DND-41 (cell line): ENCODE data around the gene DOCK4.

Source experiments
- CTCF ChIP-seq: IDR thresholded peaks from 2 replicates; pipeline ENCODE4 v1.5.1; 2012; ENCODE audit warnings: borderline replicate concordance, low read length, moderate library complexity, mild to moderate bottlenecking; ENCODE audit not compliant: poor library complexity, severe bottlenecking; ENCODE audit errors: extremely low read depth
- EZH2 ChIP-seq: IDR thresholded peaks from 3 replicates; pipeline ENCODE4 v1.6.1; 2012; ENCODE audit warnings: borderline replicate concordance, low read depth, mild to moderate bottlenecking, moderate library complexity, low read length, inconsistent platforms; ENCODE audit not compliant: severe bottlenecking

- no peak for TF ChIP-seq EZH2
- TF ChIP-seq CTCF: no peak
Measured at GRCh38 chr7:111958431-111958830, 247.8 kb downstream of the DOCK4 start.
